Fibroblast of peridontal ligament (primary cell): Measurements from ENCODE around the gene TUB.
A peak's percentile ranks its signal among the peaks of the same experiment; 100 is the strongest.

Source experiments
- DNase-seq: peaks from one replicate; pipeline ENCODE4 v3.0.0-alpha.2; 2010; ENCODE audit errors: extremely low read depth

The TUB gene

GRCh38 chr11:8068605-8069221 is 12.3 kb upstream of the TUB start:
- DNase-seq: peak; percentile 91

GRCh38 chr11:8069771-8070170 is 11.2 kb upstream of the TUB start:
- no peak for DNase-seq

DNA sequence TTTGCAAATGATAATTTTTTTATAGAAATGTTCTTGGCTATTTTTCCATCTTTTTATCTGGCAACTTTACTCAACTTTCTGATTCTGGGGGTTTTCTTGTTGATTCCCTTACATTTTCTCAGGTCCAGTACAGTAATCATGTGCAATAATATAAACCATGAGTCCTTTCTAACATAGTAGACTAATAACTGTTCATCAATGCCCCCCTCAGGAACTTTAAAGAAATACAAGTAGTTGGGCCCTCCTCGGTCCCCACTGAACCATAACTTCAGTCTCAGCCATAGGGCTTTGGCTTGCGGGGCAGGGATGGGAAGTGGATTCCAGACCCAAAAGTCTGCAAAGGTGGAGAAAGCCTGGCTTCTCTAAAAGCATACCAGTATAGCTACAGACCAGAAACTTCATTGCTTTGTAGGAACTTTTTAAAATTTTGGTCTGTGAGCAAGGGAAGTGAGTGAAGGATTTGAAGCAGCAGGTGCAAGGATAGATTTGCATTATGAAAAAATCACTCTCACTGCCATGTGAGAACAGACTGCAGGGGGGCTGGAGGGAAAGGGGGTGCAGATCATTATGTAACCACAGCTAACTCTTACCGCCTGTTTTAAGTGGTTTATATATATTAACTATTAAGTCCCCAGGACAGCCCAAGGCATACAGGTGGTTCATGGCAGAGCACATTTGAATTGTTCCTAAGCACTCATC is 10.4 kb upstream of the TUB start:
- peak; percentile 66 for DNase-seq

- DNase-seq: no peak
Observed at GRCh38 chr11:8071616-8072581, 9.1 kb upstream of the TUB start.

- no peak for DNase-seq
Observed at GRCh38 chr11:8075119-8075726, 5.8 kb upstream of the TUB start.

GRCh38 chr11:8079111-8079675 is 1.8 kb upstream of the TUB start:
- DNase-seq: no peak

DNA sequence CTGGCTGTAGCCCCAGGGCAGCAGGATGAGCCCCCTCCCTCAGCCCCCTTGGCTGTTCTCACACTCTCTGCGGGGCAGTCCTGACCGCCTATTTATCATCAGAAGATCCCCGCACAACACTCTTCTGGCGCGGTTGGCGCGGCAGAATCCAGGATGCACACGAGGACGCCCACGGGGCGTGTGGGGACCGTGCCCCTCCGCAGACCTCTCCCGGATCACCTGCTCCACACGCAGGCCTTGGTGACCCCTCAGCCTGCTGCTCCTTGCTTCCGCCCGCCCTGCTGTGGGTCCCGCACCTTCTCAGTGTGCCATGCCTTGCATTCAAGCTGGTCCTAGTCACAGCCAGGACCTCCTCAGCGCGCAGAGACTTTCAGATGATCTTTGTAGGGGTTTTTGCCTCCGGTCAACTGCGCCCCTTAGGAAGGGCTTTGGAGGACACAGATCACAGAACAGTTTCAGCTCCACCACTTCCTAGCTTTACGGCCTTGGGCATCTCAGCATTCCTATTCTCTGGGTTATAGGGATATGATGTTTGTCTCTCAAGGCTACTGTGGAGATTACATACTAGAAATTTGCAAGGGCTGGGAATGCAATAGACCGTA is 841 bp upstream of the TUB start:
- DNase-seq: no peak

DNA sequence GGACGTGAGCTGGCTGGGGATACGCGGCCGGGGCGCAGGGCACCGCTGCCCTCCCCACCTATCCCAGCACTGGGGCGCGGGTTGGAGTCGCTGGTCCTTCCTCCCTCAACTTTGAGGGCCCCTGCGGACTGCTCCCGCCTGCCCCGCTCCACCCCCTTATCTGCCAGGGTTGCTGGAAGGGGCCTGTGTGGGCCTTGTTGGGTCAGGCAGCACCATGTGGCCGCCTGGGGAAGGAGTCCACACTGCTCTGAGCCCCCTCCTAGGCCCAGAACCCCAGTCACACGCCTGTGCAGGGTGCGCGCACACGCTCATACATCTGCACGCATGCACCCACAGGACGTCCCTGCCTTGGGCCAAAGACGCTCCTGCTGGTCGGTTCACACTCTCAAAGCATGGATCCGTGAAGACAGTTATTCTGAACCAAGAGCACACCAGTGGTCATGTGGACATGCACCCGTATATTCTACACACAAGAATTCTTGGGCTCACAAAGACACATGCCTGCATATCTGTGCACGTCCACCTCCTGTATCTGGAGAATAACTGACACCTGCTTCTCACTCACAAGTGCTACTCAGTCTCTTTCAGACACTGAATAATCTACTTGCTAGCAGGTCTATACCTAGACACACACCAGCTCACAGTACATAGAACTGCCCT is 710 bp downstream of the TUB start:
- DNase-seq: no peak

DNA sequence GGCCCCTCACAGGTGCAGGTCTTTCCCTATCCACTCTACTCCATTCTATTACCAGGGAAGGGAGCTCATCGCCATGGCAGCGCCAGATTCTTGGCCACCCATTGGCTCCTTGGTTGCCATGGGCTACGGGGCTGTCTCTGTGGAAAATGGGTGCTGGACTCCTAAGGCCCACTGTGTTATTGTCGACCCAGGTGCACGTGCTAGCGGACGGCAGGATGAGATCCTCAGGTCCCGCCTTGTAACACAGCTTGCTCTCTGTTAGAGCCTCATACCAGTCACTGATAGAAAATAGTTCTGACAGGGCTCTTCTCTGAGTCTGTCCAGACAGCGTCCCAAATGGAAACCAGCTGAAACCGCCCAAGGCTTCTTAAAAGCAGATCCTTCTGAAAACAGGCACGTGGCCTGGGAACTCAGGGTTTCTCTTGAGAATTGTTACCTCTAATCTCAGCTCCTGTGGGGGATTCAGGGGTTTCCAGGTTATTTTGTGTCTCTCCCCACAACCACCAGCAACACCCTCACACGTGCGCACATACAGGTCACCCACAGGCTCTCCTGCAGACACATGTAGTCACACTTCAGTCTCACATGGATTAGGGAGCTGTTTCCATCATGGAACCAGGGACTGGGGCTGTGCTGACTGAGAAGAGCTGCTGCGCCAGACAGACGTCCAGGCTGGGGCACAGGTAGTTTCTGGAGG is 1.5 kb downstream of the TUB start:
- DNase-seq: no peak

DNA sequence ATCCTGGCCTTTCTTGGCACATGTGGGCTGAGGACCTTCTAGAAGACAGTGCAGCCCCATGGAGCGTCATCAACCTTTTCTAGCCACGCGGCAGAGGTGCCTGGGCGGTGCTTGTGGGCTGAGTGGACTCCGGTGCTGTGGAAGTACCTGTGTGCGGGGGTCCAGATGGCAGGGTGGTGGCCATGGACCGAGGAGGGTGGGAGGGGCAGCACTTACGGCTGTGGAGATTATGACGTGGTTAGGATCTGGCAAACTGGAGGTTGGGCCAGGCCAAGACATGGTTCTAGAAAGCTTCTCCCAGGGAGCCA is 2.0 kb downstream of the TUB start:
- no peak for DNase-seq

DNA sequence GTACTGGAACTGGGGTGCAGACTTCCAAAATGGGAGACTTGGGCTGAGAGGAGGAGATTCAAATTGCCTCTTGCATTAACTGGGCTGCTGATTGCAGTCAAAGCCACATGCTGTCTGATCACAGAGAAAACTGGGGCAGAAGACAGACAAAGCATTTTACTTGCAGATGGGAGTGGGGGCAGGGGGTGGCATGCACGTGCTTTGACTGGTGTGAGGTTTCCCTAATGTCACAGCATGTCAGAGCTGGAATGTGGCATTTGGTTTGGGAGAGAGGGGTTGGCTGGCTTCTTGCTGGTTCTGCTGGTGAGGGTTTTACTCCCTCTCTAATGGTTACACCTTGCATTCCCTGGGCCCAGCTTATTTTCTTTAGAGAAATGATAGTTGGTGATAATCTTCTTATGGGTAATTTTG is 2.9 kb downstream of the TUB start:
- DNase-seq: no peak

DNA sequence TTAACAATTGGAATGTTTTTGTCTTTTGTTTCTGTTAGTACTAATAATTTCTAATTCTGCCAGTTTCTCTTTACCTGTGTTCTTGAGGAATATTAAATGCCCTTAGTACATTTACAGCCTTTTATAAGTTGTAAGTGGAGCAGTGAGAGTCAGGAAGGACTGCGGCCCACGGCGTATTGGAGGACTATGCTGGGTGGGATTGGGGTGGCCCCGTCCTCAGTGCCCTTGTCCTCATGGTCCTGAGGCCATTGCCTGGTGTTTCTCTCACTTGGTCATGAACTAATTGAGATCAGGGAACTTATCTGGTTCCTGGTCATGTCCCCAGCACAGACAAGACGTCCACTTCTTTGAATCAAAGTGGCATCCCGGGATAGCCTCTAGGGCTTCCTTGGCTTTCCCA is 3.3 kb downstream of the TUB start:
- DNase-seq: no peak

DNA sequence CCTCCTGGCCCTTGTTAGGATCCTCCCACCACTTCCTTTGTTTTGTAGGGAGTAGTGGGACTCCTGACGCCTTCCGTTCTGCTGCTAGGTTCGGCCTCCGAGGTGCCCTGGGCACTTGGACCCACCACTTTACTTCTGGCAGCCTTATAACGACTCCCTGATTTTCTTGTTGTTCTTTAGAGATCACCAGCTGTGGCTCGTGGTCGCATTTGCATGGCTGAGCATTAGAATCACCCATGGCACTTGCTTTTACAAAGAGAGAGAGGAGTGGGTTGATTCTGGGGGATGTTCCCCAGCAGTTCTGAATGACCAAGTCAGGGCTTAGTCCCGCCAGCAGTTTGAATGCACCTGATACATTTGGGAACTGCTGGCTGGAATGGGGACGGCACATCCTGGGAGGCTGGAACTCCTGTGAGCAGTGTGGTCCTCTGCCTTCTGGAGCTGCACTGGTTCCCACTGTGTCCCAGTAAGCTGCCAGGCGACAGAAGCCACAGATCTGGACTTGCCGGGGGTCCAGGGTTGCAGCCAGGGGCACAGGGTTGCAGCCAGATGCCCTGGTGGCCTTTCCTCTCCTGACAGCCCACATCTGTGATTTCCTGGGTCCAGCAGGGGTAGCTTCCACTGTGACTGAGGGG is 4.1 kb downstream of the TUB start:
- DNase-seq: no peak

- DNase-seq: no peak
Observed at GRCh38 chr11:8086001-8086479, 5.0 kb downstream of the TUB start.

GRCh38 chr11:8086571-8086970 is 5.6 kb downstream of the TUB start:
- no peak for DNase-seq

- no peak for DNase-seq
Observed at GRCh38 chr11:8087185-8087584, 6.2 kb downstream of the TUB start.

DNA sequence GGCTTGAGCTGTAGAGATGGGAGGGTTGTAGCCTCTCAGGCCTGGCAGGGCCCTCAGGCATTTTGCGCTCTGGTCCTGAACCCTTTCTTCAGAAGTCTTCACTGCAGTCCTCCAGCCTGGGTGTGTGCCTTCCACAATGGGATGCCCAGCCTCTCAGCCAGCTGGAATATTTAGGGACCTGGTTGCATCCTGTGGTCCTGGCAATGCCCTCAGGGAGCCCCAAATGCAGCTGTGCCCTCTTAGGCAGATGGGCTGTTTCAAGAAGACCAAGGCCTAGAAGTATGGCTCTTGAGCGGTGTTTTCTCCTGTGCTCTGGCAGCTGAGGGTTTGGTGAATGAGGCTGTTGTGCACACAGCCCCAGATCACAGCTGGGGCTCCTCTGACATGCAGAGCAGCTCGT is 6.7 kb downstream of the TUB start:
- DNase-seq: no peak

- DNase-seq: no peak
Observed at GRCh38 chr11:8089791-8090510, 8.9 kb downstream of the TUB start.

DNA sequence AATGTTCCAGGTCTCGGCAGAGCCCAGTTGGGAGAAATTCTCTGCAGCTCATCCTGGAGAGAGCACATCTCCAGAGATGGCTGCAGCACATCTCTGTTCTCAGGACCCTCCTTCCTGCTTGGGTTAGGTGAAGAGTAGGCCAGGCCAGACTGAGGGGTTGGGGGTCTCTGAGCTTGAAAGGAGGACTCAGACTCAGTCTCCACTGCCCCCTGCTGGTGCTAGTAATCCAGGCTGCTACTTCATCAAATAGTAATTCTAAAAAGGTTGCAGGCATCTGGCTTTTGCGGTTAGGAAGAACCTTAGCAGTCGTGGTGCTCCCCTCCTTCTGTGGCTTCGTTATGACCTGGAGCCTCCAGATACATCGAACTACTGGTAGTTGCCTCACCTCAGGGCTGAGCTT is 9.7 kb downstream of the TUB start:
- peak; percentile 50 for DNase-seq
